Stomach smooth muscle (tissue), 2 donors: ENCODE data around the gene WBP1L.

Source experiments
- H3K27ac ChIP-seq: one replicate; pipeline ENCODE4 v1.7.0; 2013; ENCODE audit warnings: mild to moderate bottlenecking, low read length, inconsistent platforms
- H3K27me3 ChIP-seq, 2 donors: one replicate each; pipeline ENCODE4 v1.7.0; 2013; ENCODE audit warnings: low read length in 2 of 2; ENCODE audit not compliant: insufficient read depth in 2 of 2, control insufficient read depth in 1 of 2
- H3K36me3 ChIP-seq, 2 donors: one replicate each; pipeline ENCODE4 v1.7.0; 2013; ENCODE audit warnings: low read length in 2 of 2; ENCODE audit not compliant: control insufficient read depth in 2 of 2, insufficient read depth in 2 of 2
- H3K4me1 ChIP-seq: one replicate; pipeline ENCODE4 v1.7.0; 2013; ENCODE audit warnings: low read length; ENCODE audit not compliant: control insufficient read depth, insufficient read depth
- H3K4me3 ChIP-seq, 2 donors: one replicate each; pipeline ENCODE4 v1.7.0; 2013; ENCODE audit warnings: low read length in 2 of 2
- H3K9ac ChIP-seq, 2 donors: one replicate each; pipeline ENCODE4 v1.7.0; 2013; ENCODE audit warnings: low read length in 2 of 2, mild to moderate bottlenecking in 1 of 2
- H3K9me3 ChIP-seq, 2 donors: one replicate each; pipeline ENCODE4 v1.7.0; 2013; ENCODE audit warnings: low read length in 2 of 2; ENCODE audit not compliant: control insufficient read depth in 2 of 2
- donor health status: healthy.
- donor health status: Pancreatic carcinoma.

The WBP1L gene

GRCh38 chr10:102773320-102773719 is 29.6 kb downstream of the WBP1L start:
- no peaks in the 10 kb centered on the region for H3K9me3 ChIP-seq
- peak overlapping the region in 1 of 2 donors; percentile 96 for H3K9ac ChIP-seq
- H3K4me1 ChIP-seq = peaks cover 64% of the 10 kb centered on the region
- H3K27me3 ChIP-seq = no peaks in the 10 kb centered on the region
- H3K4me3 ChIP-seq = no peak overlapping the region
- H3K36me3 ChIP-seq = no peaks in the 10 kb centered on the region
- H3K27ac ChIP-seq = peak overlapping the region; percentile 99

- peak overlapping the region; percentile 99 for H3K27ac ChIP-seq
- H3K4me3 ChIP-seq = peak overlapping the region in 1 of 2 donors; percentile 49
- H3K9me3 ChIP-seq = no peaks in the 10 kb centered on the region
- H3K36me3 ChIP-seq = no peaks in the 10 kb centered on the region
- no peaks in the 10 kb centered on the region for H3K27me3 ChIP-seq
- peaks cover 70% of the 10 kb centered on the region for H3K4me1 ChIP-seq
- H3K9ac ChIP-seq = peak overlapping the region; percentile 60 to 96
These were observed 30.2 kb downstream of the WBP1L start for GRCh38 chr10:102773986-102774385.

- H3K9me3 ChIP-seq = no peaks in the 10 kb centered on the region
- peaks cover 71% of the 10 kb centered on the region for H3K4me1 ChIP-seq
- peak overlapping the region; percentile 96 for H3K9ac ChIP-seq
- H3K27ac ChIP-seq = peak overlapping the region; percentile 99
- no peaks in the 10 kb centered on the region for H3K27me3 ChIP-seq
- peak overlapping the region; percentile 83 to 87 for H3K4me3 ChIP-seq
- no peaks in the 10 kb centered on the region for H3K36me3 ChIP-seq
These were observed 31.6 kb downstream of the WBP1L start for GRCh38 chr10:102775201-102775934.

GRCh38 chr10:102775935-102776669 is 32.4 kb downstream of the WBP1L start:
- Histone ChIP-seq H3K4me3 (peak overlapping the region; percentile 83 to 87), H3K9me3 (no peaks in the 10 kb centered on the region), H3K9ac (peak overlapping the region; percentile 96), H3K27ac (peak overlapping the region; percentile 99), H3K4me1 (peaks cover 73% of the 10 kb centered on the region), H3K27me3 (no peaks in the 10 kb centered on the region), H3K36me3 (peaks cover 2 to 3% of the 10 kb centered on the region in 2 donors)

GRCh38 chr10:102776779-102777456 is 33.2 kb downstream of the WBP1L start:
- peaks cover 81% of the 10 kb centered on the region for H3K4me1 ChIP-seq
- peak overlapping the region; percentile 83 to 87 for H3K4me3 ChIP-seq
- H3K36me3 ChIP-seq = peaks cover 2 to 3% of the 10 kb centered on the region in 2 donors
- H3K27ac ChIP-seq = peak overlapping the region; percentile 99
- H3K9me3 ChIP-seq = no peaks in the 10 kb centered on the region
- no peaks in the 10 kb centered on the region for H3K27me3 ChIP-seq
- H3K9ac ChIP-seq = peak overlapping the region; percentile 96

GRCh38 chr10:102777711-102778453 is 34.1 kb downstream of the WBP1L start:
- no peaks in the 10 kb centered on the region for H3K9me3 ChIP-seq
- peak overlapping the region; percentile 30 to 62 for H3K9ac ChIP-seq
- peaks cover 87% of the 10 kb centered on the region for H3K4me1 ChIP-seq
- peaks cover 2 to 3% of the 10 kb centered on the region in 2 donors for H3K36me3 ChIP-seq
- peak overlapping the region; percentile 38 to 83 for H3K4me3 ChIP-seq
- H3K27ac ChIP-seq = peak overlapping the region; percentile 99
- no peaks in the 10 kb centered on the region for H3K27me3 ChIP-seq

- Histone ChIP-seq H3K27ac (no peak overlapping the region), H3K9ac (peak overlapping the region in 1 of 2 donors; percentile 30), H3K27me3 (no peaks in the 10 kb centered on the region), H3K4me3 (no peak overlapping the region), H3K4me1 (peaks cover 90% of the 10 kb centered on the region), H3K9me3 (no peaks in the 10 kb centered on the region), H3K36me3 (peaks cover 2 to 3% of the 10 kb centered on the region in 2 donors)
These were observed 35.0 kb downstream of the WBP1L start for GRCh38 chr10:102778781-102779180.

- H3K9ac ChIP-seq = no peak overlapping the region
- no peaks in the 10 kb centered on the region for H3K27me3 ChIP-seq
- H3K4me3 ChIP-seq = no peak overlapping the region
- H3K4me1 ChIP-seq = peaks cover 83% of the 10 kb centered on the region
- no peaks in the 10 kb centered on the region for H3K9me3 ChIP-seq
- H3K36me3 ChIP-seq = peaks cover 2 to 3% of the 10 kb centered on the region in 2 donors
- H3K27ac ChIP-seq = peak overlapping the region; percentile 93
These were observed 36.2 kb downstream of the WBP1L start for GRCh38 chr10:102779680-102780526.

- no peaks in the 10 kb centered on the region for H3K27me3 ChIP-seq
- H3K9me3 ChIP-seq = no peaks in the 10 kb centered on the region
- peaks cover 2 to 3% of the 10 kb centered on the region in 2 donors for H3K36me3 ChIP-seq
- peak overlapping the region; percentile 5 to 44 for H3K4me3 ChIP-seq
- peak overlapping the region; percentile 93 for H3K27ac ChIP-seq
- no peak overlapping the region for H3K9ac ChIP-seq
- peaks cover 80% of the 10 kb centered on the region for H3K4me1 ChIP-seq
These were observed 36.7 kb downstream of the WBP1L start for GRCh38 chr10:102780527-102780808.
